OCI-LY3 (cell line): ENCODE measurements around the gene SMYD3.

Source experiments
- H2AFZ ChIP-seq: fragments of 200-600, 300-600 bp; shearing (Covaris generic); 2 replicates; pipeline ENCODE4 v1.6.0; 2014; ENCODE audit warnings: antibody characterized with exemption, low read depth, low read length
- H3K27ac ChIP-seq: fragments of 200-600, 300-600 bp; sonication (generic); 2 replicates; pipeline ENCODE4 v1.5.1; 2014; ENCODE audit warnings: mild to moderate bottlenecking, low read length, moderate library complexity, mixed read lengths
- H3K27me3 ChIP-seq: fragments of 200-600, 300-600 bp; sonication (generic); 2 replicates; pipeline ENCODE4 v1.6.1; 2014; ENCODE audit warnings: low read depth, low read length, mixed read lengths
- H3K36me3 ChIP-seq: fragments of 200-600, 300-600 bp; sonication (generic); replicated peaks from 2 replicates; pipeline ENCODE3; 2014; ENCODE audit warnings: low read depth, low read length, mixed read lengths
- H3K4me1 ChIP-seq: fragments of 300-600, 200-600 bp; sonication (generic); 2 replicates; pipeline ENCODE4 v1.6.1; 2014; ENCODE audit warnings: low read length, mixed read lengths
- H3K4me2 ChIP-seq: fragments of 200-600, 300-600 bp; sonication (generic); 2 replicates; pipeline ENCODE4 v1.6.1; 2014; ENCODE audit warnings: low read length, mixed read lengths
- H3K4me3 ChIP-seq: fragments of 300-600, 200-600 bp; sonication (generic); 2 replicates; pipeline ENCODE4 v1.5.1; 2014; ENCODE audit warnings: antibody characterized with exemption, mild to moderate bottlenecking, low read length, moderate library complexity
- H3K79me2 ChIP-seq: fragments of 300-600, 200-600 bp; shearing (Covaris generic); 2 replicates; pipeline ENCODE4 v1.6.1; 2014; ENCODE audit warnings: mild to moderate bottlenecking, low read length, mixed read lengths
- H3K9ac ChIP-seq: fragments of 300-600, 200-600 bp; shearing (Covaris generic); 2 replicates; pipeline ENCODE4 v1.6.0; 2014; ENCODE audit warnings: mild to moderate bottlenecking, low read length, moderate library complexity
- H3K9me3 ChIP-seq: fragments of 200-600, 300-600 bp; shearing (Covaris generic); 2 replicates; pipeline ENCODE4 v1.6.1; 2014; ENCODE audit warnings: low read length, mixed read lengths; ENCODE audit not compliant: insufficient read depth
- H4K20me1 ChIP-seq: fragments of 200-600, 300-600 bp; sonication (generic); 2 replicates; pipeline ENCODE4 v1.6.1; 2016; ENCODE audit warnings: low read length, mixed read lengths; ENCODE audit not compliant: insufficient read depth
- EZH2phosphoT487 ChIP-seq: fragments of 200-600 bp; shearing (Covaris generic); IDR thresholded peaks from 2 replicates; pipeline ENCODE4 v1.6.1; 2018; ENCODE audit warnings: antibody characterized with exemption, mixed run types, low read depth
- TF ChIP-seq, protein P1 (sequence below): fragments of 200-600, 300-600 bp; sonication (generic); IDR thresholded peaks from 2 replicates; pipeline ENCODE4 v1.5.1; 2014; ENCODE audit warnings: antibody characterized with exemption, low read length, low read depth

SMYD3 gene

GRCh38 chr1:246065592-246065991 is 441.5 kb downstream of the SMYD3 start:
- Histone ChIP-seq H3K27ac (no peak overlapping the region), H2AFZ (no peak overlapping the region), H3K9me3 (no peaks in the 10 kb centered on the region), H3K27me3 (no peaks in the 10 kb centered on the region), H3K4me3 (no peak overlapping the region), H4K20me1 (no peaks in the 10 kb centered on the region), H3K9ac (no peak overlapping the region), H3K36me3 (no peaks in the 10 kb centered on the region), H3K4me2 (no peak overlapping the region), H3K4me1 (no peaks in the 10 kb centered on the region), H3K79me2 (no peaks in the 10 kb centered on the region)
- TF ChIP-seq, protein P1, sequence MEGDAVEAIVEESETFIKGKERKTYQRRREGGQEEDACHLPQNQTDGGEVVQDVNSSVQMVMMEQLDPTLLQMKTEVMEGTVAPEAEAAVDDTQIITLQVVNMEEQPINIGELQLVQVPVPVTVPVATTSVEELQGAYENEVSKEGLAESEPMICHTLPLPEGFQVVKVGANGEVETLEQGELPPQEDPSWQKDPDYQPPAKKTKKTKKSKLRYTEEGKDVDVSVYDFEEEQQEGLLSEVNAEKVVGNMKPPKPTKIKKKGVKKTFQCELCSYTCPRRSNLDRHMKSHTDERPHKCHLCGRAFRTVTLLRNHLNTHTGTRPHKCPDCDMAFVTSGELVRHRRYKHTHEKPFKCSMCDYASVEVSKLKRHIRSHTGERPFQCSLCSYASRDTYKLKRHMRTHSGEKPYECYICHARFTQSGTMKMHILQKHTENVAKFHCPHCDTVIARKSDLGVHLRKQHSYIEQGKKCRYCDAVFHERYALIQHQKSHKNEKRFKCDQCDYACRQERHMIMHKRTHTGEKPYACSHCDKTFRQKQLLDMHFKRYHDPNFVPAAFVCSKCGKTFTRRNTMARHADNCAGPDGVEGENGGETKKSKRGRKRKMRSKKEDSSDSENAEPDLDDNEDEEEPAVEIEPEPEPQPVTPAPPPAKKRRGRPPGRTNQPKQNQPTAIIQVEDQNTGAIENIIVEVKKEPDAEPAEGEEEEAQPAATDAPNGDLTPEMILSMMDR: no peak
- no peak for TF ChIP-seq EZH2phosphoT487

DNA sequence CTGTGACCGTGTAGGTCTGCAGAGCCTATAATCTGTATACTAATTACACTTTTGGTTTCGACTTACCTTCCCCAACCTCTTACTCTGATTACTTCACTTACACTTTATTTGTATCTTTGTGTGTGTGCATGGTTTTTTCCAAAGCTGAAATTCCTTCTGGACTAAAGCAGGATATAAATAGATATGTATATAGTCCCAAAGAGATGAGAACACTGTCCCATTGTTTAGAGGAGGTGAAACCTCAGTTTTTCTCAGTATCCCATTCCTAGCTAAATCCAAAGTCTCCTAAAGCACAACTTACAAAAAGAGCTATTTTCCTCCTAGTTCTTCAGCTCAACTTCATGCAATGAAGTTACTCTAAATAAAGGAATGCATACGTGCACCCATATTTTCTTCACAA is 442.2 kb downstream of the SMYD3 start:
- TF ChIP-seq, protein P1: no peak
- no peak for TF ChIP-seq EZH2phosphoT487
- H3K4me1 ChIP-seq: no peaks in the 10 kb centered on the region

DNA sequence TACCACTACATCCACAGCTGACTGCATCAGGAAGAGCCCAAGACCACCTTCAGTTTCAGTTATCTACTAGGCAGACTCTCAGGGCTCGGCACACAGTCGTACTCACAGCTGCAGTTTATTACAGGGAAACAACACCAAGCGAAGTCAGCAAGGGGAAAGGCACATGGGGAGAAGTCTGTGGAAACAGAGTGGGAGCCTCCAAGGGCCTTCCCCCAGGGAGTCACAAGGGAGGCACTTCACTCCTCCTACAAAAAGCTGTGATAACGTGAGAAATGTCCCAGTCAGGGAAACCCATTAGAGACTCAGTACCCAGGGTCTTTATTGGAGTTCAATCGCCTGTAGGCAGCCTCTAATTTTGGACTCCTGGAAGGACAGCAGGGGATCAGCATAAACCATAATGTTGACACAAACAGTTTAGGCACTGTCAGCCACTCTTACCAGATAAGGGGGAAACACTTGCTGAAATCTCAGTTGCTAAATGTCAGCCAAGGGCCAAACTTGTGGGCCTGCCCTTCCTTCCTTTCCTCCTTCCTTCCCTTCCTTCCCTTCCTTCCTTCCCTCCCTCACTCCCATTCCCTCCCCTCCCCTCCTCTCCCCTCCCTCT is 444.0 kb downstream of the SMYD3 start:
- no peaks in the 10 kb centered on the region for H3K79me2 ChIP-seq
- H3K36me3 ChIP-seq: no peaks in the 10 kb centered on the region
- no peak overlapping the region for H3K9ac ChIP-seq
- no peak overlapping the region for H2AFZ ChIP-seq
- H3K9me3 ChIP-seq: no peaks in the 10 kb centered on the region
- TF ChIP-seq, protein P1: no peak
- TF ChIP-seq EZH2phosphoT487: no peak
- H3K4me2 ChIP-seq: no peak overlapping the region
- no peaks in the 10 kb centered on the region for H3K27me3 ChIP-seq
- no peaks in the 10 kb centered on the region for H3K4me1 ChIP-seq
- no peaks in the 10 kb centered on the region for H4K20me1 ChIP-seq
- no peak overlapping the region for H3K27ac ChIP-seq
- H3K4me3 ChIP-seq: no peak overlapping the region

More for the DNA sequence above, 442.2 kb downstream of the SMYD3 start:
- H3K9me3 ChIP-seq: no peaks in the 10 kb centered on the region
- H3K4me3 ChIP-seq: no peak overlapping the region
- no peak overlapping the region for H3K9ac ChIP-seq
- no peaks in the 10 kb centered on the region for H3K27me3 ChIP-seq
- H3K79me2 ChIP-seq: no peaks in the 10 kb centered on the region
- no peak overlapping the region for H2AFZ ChIP-seq
- no peaks in the 10 kb centered on the region for H3K36me3 ChIP-seq
- no peak overlapping the region for H3K4me2 ChIP-seq
- no peaks in the 10 kb centered on the region for H4K20me1 ChIP-seq
- H3K27ac ChIP-seq: no peak overlapping the region

DNA sequence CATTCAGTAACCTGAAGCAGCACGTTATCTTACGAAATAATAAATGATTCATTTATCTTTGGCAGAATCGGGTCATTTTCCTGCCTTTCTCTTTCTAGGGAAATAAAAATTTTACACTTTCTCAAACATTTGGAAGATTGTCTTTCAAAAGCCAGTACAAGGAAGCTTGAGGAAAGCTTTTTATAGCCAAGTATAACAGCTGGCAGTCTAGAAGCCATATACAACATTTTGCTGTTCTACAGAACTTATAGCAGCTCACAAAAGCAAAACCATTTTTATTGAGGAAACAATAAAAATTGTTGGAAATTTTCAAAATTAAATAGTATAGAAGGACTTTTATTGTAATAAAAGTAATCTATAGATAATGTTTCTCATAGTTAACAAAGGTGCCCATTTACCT is 448.6 kb downstream of the SMYD3 start:
- H3K4me3 ChIP-seq: no peak overlapping the region
- H2AFZ ChIP-seq: no peak overlapping the region
- no peaks in the 10 kb centered on the region for H3K27me3 ChIP-seq
- H3K79me2 ChIP-seq: no peaks in the 10 kb centered on the region
- H3K27ac ChIP-seq: no peak overlapping the region
- H3K36me3 ChIP-seq: no peaks in the 10 kb centered on the region
- H3K4me2 ChIP-seq: no peak overlapping the region
- H3K9ac ChIP-seq: no peak overlapping the region
- H3K4me1 ChIP-seq: no peaks in the 10 kb centered on the region
- TF ChIP-seq, protein P1: no peak
- TF ChIP-seq EZH2phosphoT487: no peak
- H3K9me3 ChIP-seq: no peaks in the 10 kb centered on the region
- H4K20me1 ChIP-seq: no peaks in the 10 kb centered on the region
